Activated CD4-positive, alpha-beta T cell treated with anti-CD3 and anti-CD28 coated beads, Interleukin-2, amount 50 U/mL, for 24 hours (primary cell): ENCODE data around the gene REPS1.
"Not testable (repeated sequence)": the region's sequence is repeated elsewhere in the genome, so short reads cannot be mapped to it uniquely, and the experiment has no call there.

Source experiments
- DNase-seq, 2 donors: peaks; one replicate each; pipeline ENCODE4 v3.0.0-alpha.2; 2020; ENCODE audit warnings: low read depth in 1 of 2, low spot score in 1 of 2

REPS1 gene, protein sequence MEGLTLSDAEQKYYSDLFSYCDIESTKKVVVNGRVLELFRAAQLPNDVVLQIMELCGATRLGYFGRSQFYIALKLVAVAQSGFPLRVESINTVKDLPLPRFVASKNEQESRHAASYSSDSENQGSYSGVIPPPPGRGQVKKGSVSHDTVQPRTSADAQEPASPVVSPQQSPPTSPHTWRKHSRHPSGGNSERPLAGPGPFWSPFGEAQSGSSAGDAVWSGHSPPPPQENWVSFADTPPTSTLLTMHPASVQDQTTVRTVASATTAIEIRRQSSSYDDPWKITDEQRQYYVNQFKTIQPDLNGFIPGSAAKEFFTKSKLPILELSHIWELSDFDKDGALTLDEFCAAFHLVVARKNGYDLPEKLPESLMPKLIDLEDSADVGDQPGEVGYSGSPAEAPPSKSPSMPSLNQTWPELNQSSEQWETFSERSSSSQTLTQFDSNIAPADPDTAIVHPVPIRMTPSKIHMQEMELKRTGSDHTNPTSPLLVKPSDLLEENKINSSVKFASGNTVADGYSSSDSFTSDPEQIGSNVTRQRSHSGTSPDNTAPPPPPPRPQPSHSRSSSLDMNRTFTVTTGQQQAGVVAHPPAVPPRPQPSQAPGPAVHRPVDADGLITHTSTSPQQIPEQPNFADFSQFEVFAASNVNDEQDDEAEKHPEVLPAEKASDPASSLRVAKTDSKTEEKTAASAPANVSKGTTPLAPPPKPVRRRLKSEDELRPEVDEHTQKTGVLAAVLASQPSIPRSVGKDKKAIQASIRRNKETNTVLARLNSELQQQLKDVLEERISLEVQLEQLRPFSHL

DNA sequence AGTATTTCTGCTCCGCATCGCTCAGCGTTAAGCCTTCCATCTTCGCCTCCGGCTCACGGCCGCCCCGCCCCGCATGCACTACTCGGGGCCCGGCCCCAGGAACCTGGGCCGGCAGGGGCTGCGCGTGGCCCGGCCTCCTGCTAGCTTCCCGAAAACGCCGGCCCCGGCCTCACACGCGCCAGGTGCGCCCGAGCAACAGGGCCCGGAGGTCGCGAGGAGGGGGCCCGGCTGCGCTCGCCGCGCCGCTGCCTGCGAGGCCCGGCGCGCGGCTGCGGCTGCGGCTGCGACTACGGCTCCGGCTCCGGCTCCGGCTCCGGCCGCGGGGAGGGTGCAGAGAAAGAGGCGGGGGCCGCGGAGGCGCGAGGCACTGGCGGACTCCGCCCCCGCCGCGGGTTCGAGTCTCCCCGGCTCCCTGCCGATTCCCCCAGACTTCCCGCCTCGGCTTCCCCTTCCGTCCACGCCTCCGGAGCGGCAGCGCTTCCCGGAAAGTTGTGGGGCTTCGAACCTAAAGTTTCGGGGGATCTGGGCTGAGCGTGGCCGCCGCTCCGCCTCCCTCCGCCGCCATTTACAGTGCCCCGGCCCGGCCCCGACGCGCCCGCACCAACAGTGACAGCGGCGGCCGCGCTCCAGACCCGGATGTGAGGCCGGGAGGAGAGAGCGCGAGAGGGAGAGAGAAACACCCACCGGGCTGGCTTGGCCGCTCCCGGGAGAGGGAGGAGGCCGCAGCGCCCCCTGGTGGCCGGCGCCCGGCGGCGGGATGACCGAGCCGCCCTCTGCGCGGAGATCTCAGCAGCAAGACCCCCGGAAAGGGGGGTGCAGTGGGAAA is at the start of gene REPS1:
TSS of gene REPS1 (minus strand) at position 611 of the 826 bp plus-strand sequence. CDS start at position 40, 571 bp downstream.
- DNase-seq, result peak; percentile 87 to 88

DNA sequence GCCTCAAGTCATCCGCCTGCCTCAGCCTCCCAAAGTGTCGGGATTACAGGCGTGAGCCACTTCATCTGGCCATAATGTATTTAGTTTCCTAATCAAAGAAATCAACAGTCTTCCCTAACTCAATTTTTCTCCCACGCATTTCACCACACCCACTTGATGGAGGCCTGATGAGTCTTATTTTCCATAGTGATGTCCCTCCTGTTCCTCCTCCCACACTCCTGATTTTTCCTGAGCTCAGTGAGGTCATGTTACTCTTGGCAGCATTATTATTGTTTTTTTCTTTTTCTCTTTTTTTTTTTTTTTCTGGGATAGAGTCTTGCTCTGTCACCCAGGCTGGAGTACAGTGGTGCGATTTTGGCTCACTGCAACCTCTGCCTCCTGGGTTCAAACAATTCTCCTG is 49.4 kb upstream of the REPS1 start:
- no peak for DNase-seq

DNA sequence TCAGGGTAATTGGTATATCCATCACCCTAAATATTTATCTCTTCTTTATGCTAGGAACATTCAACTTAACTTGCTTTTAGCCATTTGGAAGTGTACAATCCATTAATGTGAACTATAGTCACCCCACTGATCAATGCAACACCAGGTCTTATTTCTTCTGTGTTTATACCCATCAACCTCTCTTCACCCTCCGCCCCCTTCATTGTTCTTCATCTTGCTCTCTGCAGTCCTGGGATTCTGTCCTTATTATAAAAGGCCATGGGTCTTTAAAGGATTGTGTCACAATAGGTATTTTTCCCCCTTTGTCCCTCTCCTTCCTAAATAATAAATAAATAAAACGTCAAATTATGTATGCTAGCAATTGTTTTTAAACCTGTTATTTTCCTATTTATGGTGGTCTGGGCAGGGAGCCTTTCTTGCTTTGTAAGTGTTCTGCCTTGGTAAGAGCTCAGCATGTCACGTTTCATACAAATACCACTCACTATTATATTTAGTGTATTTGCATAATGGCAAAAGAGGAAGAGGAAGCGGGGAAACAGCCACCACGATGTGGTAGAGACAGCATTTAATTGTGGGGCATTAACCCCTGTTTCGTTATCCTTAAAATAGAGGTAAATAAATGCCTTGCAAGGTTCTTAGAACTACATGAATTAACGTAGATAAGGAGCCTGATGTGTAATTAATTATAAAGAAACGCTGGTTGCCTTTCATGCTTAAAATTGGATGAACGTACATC is 42.3 kb upstream of the REPS1 start:
- DNase-seq, result no peak

DNA sequence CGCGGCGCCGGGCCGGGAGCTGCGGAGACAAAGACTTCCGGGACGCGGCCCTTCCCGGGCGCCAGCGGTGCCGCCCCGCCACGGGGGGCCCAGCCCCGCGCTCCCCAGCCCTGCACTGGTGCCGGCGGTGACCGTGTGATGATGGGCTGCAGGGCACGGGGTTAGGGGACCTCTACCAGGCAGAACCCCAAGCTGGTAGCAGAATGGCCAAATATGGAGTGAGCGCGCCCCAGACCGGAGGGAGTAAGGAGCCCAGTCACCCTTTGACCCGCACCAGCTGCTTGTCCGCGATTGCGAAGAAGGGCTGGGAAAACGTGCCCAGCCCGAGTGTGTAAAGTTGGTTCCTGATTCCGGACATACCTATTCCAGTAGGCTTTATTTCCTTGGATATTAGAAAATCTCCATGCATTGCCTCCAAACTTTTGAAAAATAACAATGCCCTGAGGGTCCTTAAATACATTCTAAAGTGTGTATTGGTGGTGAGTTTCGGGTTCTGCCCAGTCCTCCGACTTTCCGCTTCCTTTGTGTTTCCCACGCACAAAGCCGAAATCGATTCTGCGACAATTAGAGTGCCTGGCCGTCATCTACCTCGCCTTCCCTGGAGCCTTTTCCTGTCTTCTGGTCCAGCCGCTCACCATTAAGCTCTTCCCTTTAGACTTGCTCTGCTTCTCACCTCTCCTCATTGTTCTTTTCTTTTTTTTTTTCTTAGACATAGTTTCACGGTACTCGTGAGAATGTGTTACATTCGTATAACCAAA is 41.6 kb upstream of the REPS1 start:
- no peak for DNase-seq

DNA sequence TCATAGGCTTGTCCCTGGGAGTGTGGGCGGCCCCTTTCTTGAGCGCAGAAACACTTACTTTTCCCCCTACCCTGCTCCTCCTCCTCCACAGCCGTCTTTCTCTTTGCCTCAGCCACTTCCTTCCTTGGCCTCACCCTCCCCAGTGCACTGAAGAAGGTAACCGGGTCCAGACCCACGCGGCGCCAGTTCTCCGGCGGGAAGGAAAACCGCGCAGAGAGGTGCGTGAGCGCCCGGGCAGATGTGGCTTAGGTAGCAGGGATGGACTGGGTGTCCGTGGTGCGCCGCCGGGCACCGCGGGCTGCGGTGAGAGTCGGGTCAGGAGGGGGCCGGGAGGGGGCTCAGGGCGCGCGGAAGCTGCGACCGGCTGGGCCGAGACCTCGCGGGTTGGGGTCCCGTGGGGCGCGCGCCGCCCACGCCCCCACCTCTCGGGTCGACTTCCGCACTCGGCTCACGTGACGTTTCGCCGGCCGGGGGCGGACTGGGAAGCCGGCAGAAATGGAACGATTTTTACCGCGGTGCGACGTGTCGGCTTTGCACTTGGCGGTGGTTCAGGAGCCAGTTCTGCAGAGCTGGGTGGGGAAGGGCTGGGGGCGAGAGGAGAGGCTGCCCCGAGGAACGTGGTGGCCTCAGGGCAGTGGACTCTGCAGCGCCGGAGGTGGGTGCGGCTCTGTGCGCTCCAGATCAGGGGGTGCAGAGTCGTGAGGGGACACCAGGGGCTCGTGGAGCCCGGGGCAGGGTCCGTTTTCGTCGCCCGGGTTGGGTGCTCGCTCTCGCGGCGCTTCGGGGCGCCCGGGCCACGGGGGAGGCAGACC is 40.8 kb upstream of the REPS1 start, which contains the start of gene ABRACL:
TSS of gene ABRACL (plus strand) at position 88 of the 812 bp plus-strand sequence. CDS start 5,416 bp downstream, outside the sequence.
- peak; percentile 73 to 81 for DNase-seq

DNA sequence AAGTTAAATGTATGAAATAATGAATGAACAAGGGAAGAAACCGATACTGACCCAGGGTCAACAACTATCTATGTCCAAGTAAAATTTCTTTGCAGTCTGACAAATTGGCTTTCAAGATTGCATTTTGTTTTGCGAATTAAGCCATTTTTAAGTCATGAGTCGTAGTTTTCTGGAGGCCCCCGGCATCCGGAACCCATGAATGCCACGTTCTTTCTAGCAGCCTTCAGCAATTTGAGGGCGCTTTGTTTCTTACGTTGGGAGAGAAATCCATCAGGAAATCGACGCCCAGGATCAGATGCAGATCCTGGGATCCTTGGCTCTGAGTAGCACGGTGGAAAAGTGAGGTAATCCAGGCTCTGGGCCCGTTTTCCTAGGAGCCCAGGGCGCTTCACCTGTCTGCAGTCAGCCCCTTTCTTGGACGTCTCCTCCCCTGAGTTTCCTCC is 40.2 kb upstream of the REPS1 start:
- DNase-seq, result no peak

DNA sequence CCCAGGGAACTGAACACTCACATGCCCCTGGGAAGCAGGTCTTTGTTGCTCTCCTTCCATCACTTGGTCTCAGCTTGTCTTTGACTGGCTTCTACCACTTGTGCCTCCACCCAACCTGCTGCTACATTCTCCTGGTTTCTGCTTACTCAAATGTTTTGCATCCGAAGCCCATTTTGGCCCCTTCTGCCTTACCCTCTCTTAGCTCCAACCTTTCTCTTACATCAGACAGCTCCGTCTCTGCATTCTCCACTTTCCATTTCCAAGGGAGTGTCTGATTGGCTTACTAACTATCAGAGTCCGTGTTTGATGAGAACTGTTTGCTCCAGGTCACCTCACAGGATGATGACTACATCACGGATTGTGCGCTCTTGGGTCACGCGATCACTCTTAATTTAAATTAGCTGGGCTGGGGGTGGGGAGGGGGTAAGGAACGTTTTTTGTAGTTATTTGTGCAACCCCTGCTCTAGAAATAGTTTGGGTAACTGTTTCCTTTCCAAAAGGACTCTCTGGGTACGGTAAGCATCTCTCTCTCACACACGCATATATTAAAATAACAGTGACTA is 39.6 kb upstream of the REPS1 start:
- peak; percentile 21 to 56 for DNase-seq

DNA sequence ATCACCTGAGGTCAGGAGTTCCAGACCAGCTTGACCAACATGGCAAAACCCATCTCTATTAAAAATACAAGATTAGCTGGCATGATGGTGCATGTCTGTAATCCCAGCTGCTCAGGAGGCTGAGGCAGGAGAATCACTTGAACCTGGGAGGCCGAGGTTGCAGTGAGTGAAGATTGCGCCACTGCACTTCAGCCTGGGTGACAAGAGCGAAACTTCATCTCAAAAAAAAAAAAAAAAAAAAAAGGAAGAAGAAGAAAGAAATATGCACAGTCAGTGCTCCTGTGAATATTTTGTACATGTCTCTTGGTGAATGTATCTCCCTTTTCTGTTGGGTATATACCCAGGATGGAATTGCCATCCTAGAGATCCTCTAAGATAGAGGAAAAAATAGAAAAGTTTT is 37.4 kb upstream of the REPS1 start:
- not testable (repeated sequence) for DNase-seq

DNA sequence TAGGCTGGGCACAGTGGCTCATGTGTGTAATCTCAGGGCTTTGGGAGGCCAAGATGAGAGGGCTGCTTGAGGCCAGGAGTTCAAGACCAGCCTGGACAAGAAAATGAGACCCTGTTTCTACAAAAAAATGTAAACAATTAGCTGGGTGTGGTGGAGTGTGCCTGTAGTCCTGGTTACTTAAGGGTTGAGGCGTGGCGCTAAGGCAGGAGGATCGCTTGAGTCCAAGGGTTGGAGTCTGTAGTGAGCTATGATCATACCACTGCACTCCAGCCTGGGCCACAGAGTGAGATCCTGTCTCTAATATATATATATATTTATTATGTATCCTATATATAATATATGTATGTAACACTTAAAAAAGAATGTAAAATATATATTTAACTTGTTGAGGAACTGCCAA is 32.6 kb upstream of the REPS1 start:
- DNase-seq, result no peak

DNA sequence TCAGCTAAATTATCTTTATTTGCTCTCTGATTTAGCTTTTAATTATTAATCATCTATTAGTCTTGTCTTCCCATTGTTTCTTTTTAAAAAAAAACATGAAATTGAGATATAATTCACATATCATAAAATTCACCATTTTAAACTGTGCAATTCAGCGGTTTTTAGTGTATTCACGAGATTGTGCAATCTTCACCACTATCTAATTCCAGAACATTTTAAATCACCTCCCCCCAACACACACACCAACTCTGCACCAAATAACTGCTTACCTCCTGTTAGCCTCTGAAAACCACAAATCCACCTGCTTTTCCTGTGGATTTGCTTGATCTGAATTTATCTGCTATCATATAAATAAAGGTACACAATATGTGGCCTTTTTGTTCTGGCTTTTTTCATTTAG is 31.7 kb upstream of the REPS1 start:
- no peak for DNase-seq

DNA sequence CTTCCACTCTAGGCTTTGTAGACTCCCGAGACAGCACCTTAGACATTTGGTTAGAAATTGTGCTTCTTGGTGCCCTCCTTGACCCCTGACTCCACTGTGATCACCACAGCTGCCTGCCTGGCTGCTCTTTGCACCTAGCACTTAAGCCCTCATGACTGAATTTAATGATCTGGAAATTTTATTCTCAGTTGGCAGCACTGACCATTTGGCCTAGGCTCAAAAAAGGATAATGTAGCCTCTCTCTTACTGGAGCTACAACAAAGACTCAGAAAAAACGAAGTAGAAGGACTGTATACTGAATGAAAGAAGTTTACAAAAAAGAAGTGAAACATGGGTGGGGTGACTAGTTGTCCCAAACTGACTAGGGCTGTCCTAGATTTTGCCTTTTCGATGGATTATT is 29.2 kb upstream of the REPS1 start:
- DNase-seq, result no peak

DNA sequence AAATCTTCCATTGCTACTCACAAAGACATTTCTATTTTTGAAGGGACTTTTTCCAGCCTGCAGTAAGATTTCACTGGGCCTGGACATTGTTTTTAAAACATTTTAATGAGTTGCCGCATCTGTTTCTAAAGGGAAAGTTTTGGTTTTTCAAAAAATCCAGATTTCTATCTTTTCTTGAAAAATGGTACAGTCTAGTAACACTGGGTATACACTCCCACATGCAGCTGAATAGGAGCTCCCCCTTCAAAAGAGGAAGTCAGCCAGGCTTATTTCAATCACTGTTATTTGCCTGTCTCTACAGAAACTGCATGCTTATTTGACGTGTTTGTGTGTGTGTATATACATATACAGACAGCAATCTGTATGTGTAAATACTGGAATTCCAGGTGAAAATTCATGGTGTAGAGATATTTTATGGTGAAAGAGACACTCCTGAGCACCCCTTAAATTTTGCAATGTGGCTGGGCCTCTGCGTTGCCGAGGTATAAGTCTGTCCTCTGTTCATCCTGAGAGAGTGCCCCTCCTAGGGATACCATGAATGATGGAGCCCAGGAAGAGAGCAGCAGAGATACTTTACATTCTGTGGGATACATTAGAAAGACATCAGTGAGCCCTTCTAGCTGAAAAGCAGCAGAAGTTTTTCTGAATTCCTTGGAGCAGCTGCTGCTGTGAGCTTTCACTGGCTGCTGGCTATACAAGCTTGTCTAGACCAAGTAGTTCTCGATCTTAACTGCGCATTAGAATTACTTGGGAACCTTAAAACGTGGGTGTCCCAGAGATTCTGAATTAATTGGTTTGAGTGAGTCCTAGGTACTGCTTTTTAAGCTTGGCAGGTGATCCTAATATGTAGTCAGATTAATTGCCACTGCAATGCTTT is 28.5 kb upstream of the REPS1 start:
- no peak for DNase-seq

DNA sequence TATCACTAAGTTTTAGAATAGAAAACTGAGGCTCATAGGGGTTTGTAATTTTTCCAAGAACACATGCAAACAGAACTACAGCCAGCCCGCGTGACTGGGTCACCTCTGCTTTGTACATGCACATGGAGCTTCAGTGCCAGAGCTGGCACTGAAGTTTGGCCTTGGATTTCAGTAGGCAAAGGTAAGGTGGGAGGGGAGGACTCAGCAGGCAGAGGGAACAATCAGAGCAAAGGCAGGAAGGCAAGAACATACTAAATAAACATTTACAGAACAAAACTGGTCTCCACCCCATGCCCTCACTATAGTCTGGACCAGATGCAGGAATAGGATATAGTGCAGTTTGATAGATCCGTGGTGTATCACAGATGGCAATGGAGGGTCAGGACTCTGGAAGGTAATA is 26.9 kb upstream of the REPS1 start:
- DNase-seq, result no peak

DNA sequence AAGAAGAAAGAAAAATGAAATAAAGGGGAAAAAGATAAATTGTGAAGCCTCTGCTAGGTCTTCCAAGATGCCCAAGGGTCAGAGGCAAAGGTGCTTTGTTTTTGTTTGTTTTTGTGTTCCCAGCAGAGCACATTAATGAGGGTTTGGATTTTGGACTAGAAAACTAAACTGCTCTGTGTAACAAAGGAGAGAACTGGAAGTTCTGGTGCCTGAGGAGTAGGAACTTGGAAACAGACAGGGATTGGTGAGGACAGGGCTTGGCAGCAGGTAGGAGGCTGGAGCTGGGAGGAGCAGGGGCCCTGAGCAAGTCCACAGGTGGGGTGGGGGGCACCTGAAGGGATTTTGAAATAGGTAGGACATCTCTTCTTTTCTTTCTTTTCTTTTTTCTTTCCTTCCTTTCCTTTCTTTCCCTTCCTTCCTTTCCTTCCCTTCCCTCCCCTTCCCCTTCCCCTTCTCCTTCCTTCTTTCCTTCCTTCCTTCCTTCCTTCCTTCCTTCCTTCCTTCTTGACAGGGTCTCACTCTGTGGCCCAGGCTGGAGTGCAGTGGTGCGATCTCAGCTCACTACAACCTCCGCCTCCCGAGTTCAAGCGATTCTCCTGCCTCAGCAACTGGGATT is 25.2 kb upstream of the REPS1 start:
- no peak for DNase-seq

DNA sequence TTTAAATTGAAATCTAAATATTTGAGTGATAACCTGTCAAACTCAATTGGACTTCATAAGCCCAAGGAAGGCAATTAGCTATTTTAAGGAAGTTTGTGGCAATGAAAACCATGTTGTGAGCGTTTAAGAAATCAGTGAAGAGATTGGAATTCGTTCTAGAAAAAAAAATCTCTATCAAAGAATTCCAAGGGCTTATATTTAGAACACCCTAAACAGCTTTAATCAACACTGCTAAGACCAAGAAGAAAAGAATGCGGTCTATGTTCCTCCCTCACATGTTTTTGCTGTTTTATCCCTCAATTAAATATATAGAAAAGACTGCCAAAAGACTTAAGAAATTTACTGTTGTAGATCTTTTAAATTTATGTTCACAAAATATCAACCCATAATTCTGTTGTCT is 23.9 kb upstream of the REPS1 start:
- no peak for DNase-seq

DNA sequence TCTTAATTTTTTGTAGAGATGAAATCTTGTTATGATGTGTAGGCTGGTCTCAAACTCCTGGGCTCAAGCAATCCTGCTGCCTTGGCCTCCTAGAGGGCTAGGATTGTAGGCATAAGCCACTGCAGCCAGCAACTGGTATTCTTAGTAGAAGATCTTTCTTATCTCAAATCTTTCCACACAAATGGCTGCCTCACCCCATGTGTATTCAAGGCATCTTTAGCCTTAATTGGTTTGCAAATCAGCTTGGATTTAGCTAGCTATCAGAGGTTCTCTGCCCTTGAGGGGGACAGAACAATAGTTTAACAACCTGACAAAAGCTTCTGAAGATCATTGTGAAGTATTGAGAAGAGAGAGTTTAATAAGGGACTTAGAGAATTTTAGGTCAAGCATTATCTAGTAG is 22.6 kb upstream of the REPS1 start:
- no peak for DNase-seq

DNA sequence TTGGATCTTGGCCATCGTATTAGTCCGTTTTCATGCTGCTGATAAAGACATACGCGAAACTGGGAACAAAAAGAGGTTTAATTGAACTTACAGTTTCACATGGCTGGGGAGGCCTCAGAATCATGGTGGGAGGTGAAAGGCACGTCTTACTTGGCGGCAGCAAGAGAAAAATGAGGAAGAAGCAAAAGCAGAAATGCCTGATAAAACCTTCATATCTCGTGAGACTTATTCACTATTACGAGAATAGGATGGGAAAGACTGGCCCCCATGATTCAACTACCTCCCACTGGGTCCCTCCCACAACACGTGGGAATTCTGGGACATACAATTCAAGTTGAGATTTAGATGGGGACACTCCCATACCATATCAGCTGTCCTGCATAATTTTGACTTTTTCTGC is 20.1 kb upstream of the REPS1 start:
- no peak for DNase-seq
